GM13977 (cell line): ENCODE data around the gene CLINT1.

Source experiments
- DNase-seq: peaks from one replicate; pipeline ENCODE4 v3.0.0; 2012; ENCODE audit warnings: low spot score
- CTCF ChIP-seq: IDR thresholded peaks from 2 replicates; pipeline ENCODE4 v1.5.1; 2012; ENCODE audit warnings: mild to moderate bottlenecking, control low read depth; ENCODE audit not compliant: insufficient read depth; ENCODE audit errors: extremely low read depth, missing control alignments
- in situ Hi-C: fragments of 300-500 bp; cut with MboI; formaldehyde crosslinking; loops from one replicate; pipeline ENCODE4 v1.12.0; 2022; ENCODE audit warnings: low sequenced_read_pairs, low pct_unique_long_range_greater_than_20kb, mixed read lengths, inconsistent platforms; ENCODE audit not compliant: unreplicated experiment

The CLINT1 gene

GRCh38 chr5:157858527-157859226 lies at the start of gene CLINT1:
Gene CLINT1, minus strand, starts transcription at chr5:157859145. Its CDS starts 175 bp downstream, at chr5:157858970.
- TF ChIP-seq CTCF: no peak
- DNase-seq: peak; percentile 87
- in situ Hi-C loops: no loop called here

GRCh38 chr5:157908459-157908858 lies 49.5 kb upstream of the CLINT1 start:
- no peak for TF ChIP-seq CTCF
- DNase-seq: no peak
- in situ Hi-C loops: no loop called here

GRCh38 chr5:157907479-157907878 lies 48.5 kb upstream of the CLINT1 start:
- TF ChIP-seq CTCF: no peak
- in situ Hi-C loops: no loop called here
- DNase-seq: no peak

- in situ Hi-C loops: no loop called here
- no peak for DNase-seq
- TF ChIP-seq CTCF: no peak
Measured at GRCh38 chr5:157903117-157903450, 44.1 kb upstream of the CLINT1 start.

GRCh38 chr5:157902449-157903116 lies 43.6 kb upstream of the CLINT1 start:
- no peak for TF ChIP-seq CTCF
- no peak for DNase-seq
- in situ Hi-C loops: no loop called here

- TF ChIP-seq CTCF: no peak
- in situ Hi-C loops: no loop called here
- no peak for DNase-seq
Measured at GRCh38 chr5:157900644-157901043, 41.7 kb upstream of the CLINT1 start.
